ENCODE results near the gene POU5F1.

- TF ChIP-seq EZH2 (IDR thresholded peaks at IDR 0.05; ENCODE audit: borderline replicate concordance, low read depth, low read length, severe bottlenecking) (no peak), CTCF (IDR thresholded peaks at IDR 0.05; ENCODE audit: borderline replicate concordance, extremely low read depth, low read length, poor library complexity, severe bottlenecking) (no peak)
Measured at GRCh38 chr6:31158140-31158862, 12.2 kb downstream of the POU5F1 start, which contains the start of gene TCF19.

All from DND-41 (cell line).